IPS-18a (cell line): ENCODE data around the gene SDS.

Source experiments
- H3K27ac ChIP-seq: one replicate; pipeline ENCODE4 v1.5.1; 2013; ENCODE audit warnings: low read length
- H3K27me3 ChIP-seq: one replicate; pipeline ENCODE4 v1.6.1; 2013; ENCODE audit warnings: mild to moderate bottlenecking, low read length; ENCODE audit not compliant: control insufficient read depth, insufficient read depth
- H3K36me3 ChIP-seq: one replicate; pipeline ENCODE4 v1.6.1; 2013; ENCODE audit warnings: low read depth, low read length; ENCODE audit not compliant: control insufficient read depth
- H3K4me1 ChIP-seq: one replicate; pipeline ENCODE4 v1.6.1; 2013; ENCODE audit warnings: low read depth, low read length; ENCODE audit not compliant: control insufficient read depth
- H3K4me3 ChIP-seq: one replicate; pipeline ENCODE4 v1.5.1; 2013; ENCODE audit warnings: low read length
- H3K9ac ChIP-seq: one replicate; pipeline ENCODE4 v1.6.1; 2013; ENCODE audit warnings: mild to moderate bottlenecking, low read length, moderate library complexity
- H3K9me3 ChIP-seq: one replicate; pipeline ENCODE4 v1.6.1; 2013; ENCODE audit warnings: low read depth, low read length; ENCODE audit not compliant: control insufficient read depth

SDS gene

DNA sequence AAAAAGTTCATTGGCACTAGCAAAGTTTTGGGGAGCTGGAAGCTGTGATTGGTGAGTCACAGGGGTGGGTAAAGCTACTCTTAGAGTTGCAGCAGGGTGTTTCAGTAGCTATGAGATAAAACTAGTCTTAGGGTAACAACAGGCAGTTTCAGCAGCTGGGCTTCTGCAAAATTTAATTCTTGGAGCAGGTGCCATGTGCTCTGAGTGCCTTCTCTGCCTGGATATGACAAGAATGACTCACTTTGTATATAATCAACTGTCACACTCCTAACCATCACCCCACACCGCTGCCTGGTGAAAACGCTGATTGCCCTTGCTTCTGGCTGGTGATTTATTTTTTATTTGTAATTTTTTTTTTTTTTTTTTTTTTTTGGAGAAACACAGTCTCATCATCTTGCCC, 55.8 kb downstream of the SDS start:
- Histone ChIP-seq H3K36me3 (no peaks in the 10 kb centered on the region), H3K4me1 (no peaks in the 10 kb centered on the region), H3K9me3 (no peaks in the 10 kb centered on the region), H3K27ac (no peak overlapping the region), H3K4me3 (no peak overlapping the region), H3K27me3 (no peaks in the 10 kb centered on the region), H3K9ac (no peak overlapping the region)

DNA sequence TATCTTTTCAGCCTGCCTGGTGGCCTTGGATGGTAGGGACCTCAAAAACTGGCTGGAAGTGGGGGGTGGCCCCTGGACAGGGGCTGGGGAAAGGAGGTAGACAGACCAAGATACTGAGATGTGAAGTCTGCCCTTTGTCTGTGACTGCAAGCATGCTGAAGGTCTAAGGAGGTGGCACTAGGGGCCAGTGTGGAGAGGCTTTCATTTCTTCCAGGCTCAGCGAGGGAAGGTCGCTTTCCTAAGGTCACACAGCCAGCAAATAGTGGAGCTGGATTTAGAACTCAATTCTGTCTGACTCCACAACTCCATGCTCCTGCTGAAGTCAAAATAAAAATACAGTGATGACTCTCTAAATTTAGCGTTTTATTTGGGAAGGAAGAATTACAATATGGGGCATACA, 56.6 kb downstream of the SDS start:
- H3K9me3 ChIP-seq = no peaks in the 10 kb centered on the region
- no peak overlapping the region for H3K4me3 ChIP-seq
- no peaks in the 10 kb centered on the region for H3K36me3 ChIP-seq
- no peaks in the 10 kb centered on the region for H3K4me1 ChIP-seq
- no peak overlapping the region for H3K9ac ChIP-seq
- no peak overlapping the region for H3K27ac ChIP-seq
- no peaks in the 10 kb centered on the region for H3K27me3 ChIP-seq

DNA sequence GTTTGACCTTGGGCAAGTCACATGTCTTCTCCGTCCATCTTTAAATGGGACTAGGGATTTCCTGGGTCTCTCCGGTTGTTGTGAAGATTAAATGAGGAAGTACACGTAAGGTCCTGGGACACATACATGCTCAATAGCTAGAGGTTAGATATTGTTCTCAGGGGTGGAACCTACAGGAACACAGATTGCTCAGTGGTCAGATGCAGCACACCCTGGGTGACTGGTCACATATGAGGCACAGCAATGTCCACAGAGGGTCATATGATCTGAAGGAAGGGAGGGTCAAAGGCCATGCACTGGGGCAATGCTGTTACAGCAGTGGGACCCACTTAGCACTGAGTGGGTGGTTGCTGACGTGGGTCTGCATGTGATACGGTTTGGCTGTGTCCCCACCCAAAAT, 57.3 kb downstream of the SDS start:
- no peaks in the 10 kb centered on the region for H3K9me3 ChIP-seq
- H3K27ac ChIP-seq = no peak overlapping the region
- no peaks in the 10 kb centered on the region for H3K27me3 ChIP-seq
- H3K9ac ChIP-seq = no peak overlapping the region
- no peak overlapping the region for H3K4me3 ChIP-seq
- H3K36me3 ChIP-seq = no peaks in the 10 kb centered on the region
- H3K4me1 ChIP-seq = no peaks in the 10 kb centered on the region

DNA sequence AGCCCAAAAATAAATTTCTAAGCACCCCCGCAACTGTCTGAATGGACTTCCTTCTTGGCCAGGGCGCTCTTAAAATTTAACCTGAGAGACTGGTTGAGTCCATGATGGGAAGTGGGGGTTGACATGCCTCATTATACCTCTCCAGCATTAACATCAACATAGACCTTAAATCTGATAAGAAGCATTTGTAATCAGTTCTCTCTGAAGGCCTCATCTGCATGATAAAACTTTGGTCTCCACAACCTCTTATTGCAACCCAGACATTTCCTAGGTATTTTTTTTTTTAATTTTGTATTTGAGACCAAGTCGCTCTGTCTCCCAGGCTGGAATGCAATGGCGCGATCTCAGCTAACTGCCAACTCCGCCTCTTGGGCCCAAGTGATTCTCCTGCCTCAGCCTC, 58.4 kb downstream of the SDS start:
- no peaks in the 10 kb centered on the region for H3K4me1 ChIP-seq
- H3K27me3 ChIP-seq = no peaks in the 10 kb centered on the region
- no peaks in the 10 kb centered on the region for H3K9me3 ChIP-seq
- no peaks in the 10 kb centered on the region for H3K36me3 ChIP-seq
- H3K9ac ChIP-seq = no peak overlapping the region
- H3K27ac ChIP-seq = no peak overlapping the region
- H3K4me3 ChIP-seq = no peak overlapping the region
